Astrocyte (in vitro differentiated cells and primary cell): ENCODE data around the gene NIF3L1. TPM values are rescaled to one million over a fixed set of nuclear protein-coding genes. Genes with fewer than 3 reads are reported as not detected.

Experiments used
- DNase-seq: peaks from one replicate; pipeline ENCODE4 v3.0.0-alpha.2; 2010; ENCODE audit warnings: low read depth
- FAIRE-seq: peaks from 2 replicates; lab custom pipeline; 2011; peaks lifted over from hg19 to GRCh38; lab: Jason Lieb, UNC
- H2AFZ ChIP-seq: 2 replicates; pipeline ENCODE4 v1.6.0; 2012; ENCODE audit warnings: low read depth, low read length, inconsistent platforms
- H3K27ac ChIP-seq: 2 replicates; pipeline ENCODE4 v1.5.1; 2011; ENCODE audit warnings: low read depth, low read length, inconsistent platforms
- H3K27me3 ChIP-seq: 2 replicates; pipeline ENCODE4 v1.6.0; 2011; ENCODE audit warnings: low read length, inconsistent platforms; ENCODE audit not compliant: insufficient read depth
- H3K36me3 ChIP-seq: 2 replicates; pipeline ENCODE4 v1.5.1; 2011; ENCODE audit warnings: low read length, inconsistent platforms; ENCODE audit not compliant: insufficient read depth
- H3K4me1 ChIP-seq: 2 replicates; pipeline ENCODE4 v1.5.1; 2011; ENCODE audit warnings: low read length, inconsistent platforms; ENCODE audit not compliant: insufficient read depth
- H3K4me2 ChIP-seq: 2 replicates; pipeline ENCODE4 v1.6.0; 2012; ENCODE audit warnings: low read length, inconsistent platforms
- H3K4me3 ChIP-seq: 2 replicates; pipeline ENCODE4 v1.5.1; 2011; ENCODE audit warnings: low read depth, mild to moderate bottlenecking, low read length, inconsistent platforms; ENCODE audit not compliant: insufficient read depth
- H3K79me2 ChIP-seq: 2 replicates; pipeline ENCODE4 v1.6.0; 2012; ENCODE audit warnings: mild to moderate bottlenecking, low read length, inconsistent platforms; ENCODE audit not compliant: insufficient read depth
- H3K9ac ChIP-seq: 2 replicates; pipeline ENCODE4 v1.6.0; 2012; ENCODE audit warnings: mild to moderate bottlenecking, low read length, inconsistent platforms
- H3K9me3 ChIP-seq: 2 replicates; pipeline ENCODE4 v1.5.1; 2012; ENCODE audit warnings: low read depth, mild to moderate bottlenecking, low read length, inconsistent platforms; ENCODE audit not compliant: insufficient read depth
- H4K20me1 ChIP-seq: 2 replicates; pipeline ENCODE4 v1.6.0; 2012; ENCODE audit warnings: low read length, inconsistent platforms; ENCODE audit not compliant: insufficient read depth
- H3K27ac Mint-ChIP-seq: one replicate; pipeline ENCODE4 v1.8.0; 2021; ENCODE audit warnings: mild to moderate bottlenecking, mixed read lengths; ENCODE audit not compliant: unreplicated experiment
- H3K27me3 Mint-ChIP-seq: one replicate; pipeline ENCODE4 v1.8.0; 2021; ENCODE audit warnings: low read depth, mixed read lengths; ENCODE audit not compliant: unreplicated experiment
- H3K36me3 Mint-ChIP-seq: one replicate; pipeline ENCODE4 v1.8.0; 2021; ENCODE audit warnings: low read depth, mixed read lengths; ENCODE audit not compliant: unreplicated experiment
- H3K4me1 Mint-ChIP-seq: one replicate; pipeline ENCODE4 v1.8.0; 2021; ENCODE audit warnings: low read depth, mixed read lengths; ENCODE audit not compliant: unreplicated experiment
- H3K4me3 Mint-ChIP-seq: one replicate; pipeline ENCODE4 v1.8.0; 2021; ENCODE audit warnings: mild to moderate bottlenecking, moderate library complexity, mixed read lengths; ENCODE audit not compliant: unreplicated experiment
- H3K9me3 Mint-ChIP-seq: one replicate; pipeline ENCODE4 v1.8.0; 2021; ENCODE audit warnings: mild to moderate bottlenecking, mixed read lengths; ENCODE audit not compliant: unreplicated experiment
- EZH2 ChIP-seq: IDR thresholded peaks from 2 replicates; pipeline ENCODE4 v1.6.1; 2012; ENCODE audit warnings: mild to moderate bottlenecking, low read length, inconsistent platforms; ENCODE audit not compliant: insufficient read depth
- total RNA-seq: library from RNA; stranded (reverse); gene quantifications from 2 replicates; pipeline ENCODE4 v1.2.1, GENCODE V29; 2021
- TF ChIP-seq, protein P1 (sequence below): IDR thresholded peaks from 2 replicates; pipeline ENCODE4 v1.5.1; 2011; ENCODE audit warnings: low read depth, mild to moderate bottlenecking, inconsistent platforms, low read length, moderate library complexity; ENCODE audit not compliant: insufficient read depth

The NIF3L1 gene
- total RNA-seq, 1 donor from 2014 or later: 17.8 TPM

DNA sequence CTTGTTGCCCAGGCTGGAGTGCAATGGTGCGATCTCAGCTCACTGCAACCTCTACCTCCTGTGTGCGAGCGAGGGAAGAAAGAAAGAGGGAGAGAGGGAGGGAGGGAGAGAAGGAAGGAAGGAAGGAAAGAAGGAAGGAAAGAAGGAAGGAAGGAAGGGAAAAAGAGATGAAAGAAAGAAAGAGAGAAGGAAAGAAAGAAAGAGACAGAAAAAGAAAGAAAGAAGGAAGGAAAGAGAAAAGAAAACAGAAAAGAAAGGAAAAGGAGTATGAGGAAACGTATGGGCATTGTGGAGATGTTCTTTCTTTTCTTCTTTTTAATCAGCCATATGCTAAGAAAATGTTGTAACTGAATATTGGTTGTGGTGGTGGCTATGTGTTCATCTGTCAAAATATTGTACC, 41.2 kb upstream of the NIF3L1 start:
- Histone ChIP-seq H3K4me2 (no peak overlapping the region), H4K20me1 (peaks cover 27% of the 10 kb centered on the region), H3K9ac (no peak overlapping the region), H3K9me3 (no peaks in the 10 kb centered on the region), H3K79me2 (no peaks in the 10 kb centered on the region), H3K36me3 (peaks cover 23% of the 10 kb centered on the region), H3K27ac (no peak overlapping the region), H3K4me1 (no peaks in the 10 kb centered on the region), H3K4me3 (no peak overlapping the region), H2AFZ (no peak overlapping the region), H3K27me3 (no peaks in the 10 kb centered on the region)
- FAIRE-seq (no peak), DNase-seq (no peak)
- no peaks in the 10 kb centered on the region for H3K27me3 Mint-ChIP-seq
- no peaks in the 10 kb centered on the region for H3K4me1 Mint-ChIP-seq
- peaks cover 17% of the 10 kb centered on the region for H3K36me3 Mint-ChIP-seq
- peaks cover 1% of the 10 kb centered on the region for H3K9me3 Mint-ChIP-seq
- H3K4me3 Mint-ChIP-seq: no peak overlapping the region
- H3K27ac Mint-ChIP-seq: no peak overlapping the region
- TF ChIP-seq EZH2: no peak
- TF ChIP-seq, protein P1, sequence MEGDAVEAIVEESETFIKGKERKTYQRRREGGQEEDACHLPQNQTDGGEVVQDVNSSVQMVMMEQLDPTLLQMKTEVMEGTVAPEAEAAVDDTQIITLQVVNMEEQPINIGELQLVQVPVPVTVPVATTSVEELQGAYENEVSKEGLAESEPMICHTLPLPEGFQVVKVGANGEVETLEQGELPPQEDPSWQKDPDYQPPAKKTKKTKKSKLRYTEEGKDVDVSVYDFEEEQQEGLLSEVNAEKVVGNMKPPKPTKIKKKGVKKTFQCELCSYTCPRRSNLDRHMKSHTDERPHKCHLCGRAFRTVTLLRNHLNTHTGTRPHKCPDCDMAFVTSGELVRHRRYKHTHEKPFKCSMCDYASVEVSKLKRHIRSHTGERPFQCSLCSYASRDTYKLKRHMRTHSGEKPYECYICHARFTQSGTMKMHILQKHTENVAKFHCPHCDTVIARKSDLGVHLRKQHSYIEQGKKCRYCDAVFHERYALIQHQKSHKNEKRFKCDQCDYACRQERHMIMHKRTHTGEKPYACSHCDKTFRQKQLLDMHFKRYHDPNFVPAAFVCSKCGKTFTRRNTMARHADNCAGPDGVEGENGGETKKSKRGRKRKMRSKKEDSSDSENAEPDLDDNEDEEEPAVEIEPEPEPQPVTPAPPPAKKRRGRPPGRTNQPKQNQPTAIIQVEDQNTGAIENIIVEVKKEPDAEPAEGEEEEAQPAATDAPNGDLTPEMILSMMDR: no peak

DNA sequence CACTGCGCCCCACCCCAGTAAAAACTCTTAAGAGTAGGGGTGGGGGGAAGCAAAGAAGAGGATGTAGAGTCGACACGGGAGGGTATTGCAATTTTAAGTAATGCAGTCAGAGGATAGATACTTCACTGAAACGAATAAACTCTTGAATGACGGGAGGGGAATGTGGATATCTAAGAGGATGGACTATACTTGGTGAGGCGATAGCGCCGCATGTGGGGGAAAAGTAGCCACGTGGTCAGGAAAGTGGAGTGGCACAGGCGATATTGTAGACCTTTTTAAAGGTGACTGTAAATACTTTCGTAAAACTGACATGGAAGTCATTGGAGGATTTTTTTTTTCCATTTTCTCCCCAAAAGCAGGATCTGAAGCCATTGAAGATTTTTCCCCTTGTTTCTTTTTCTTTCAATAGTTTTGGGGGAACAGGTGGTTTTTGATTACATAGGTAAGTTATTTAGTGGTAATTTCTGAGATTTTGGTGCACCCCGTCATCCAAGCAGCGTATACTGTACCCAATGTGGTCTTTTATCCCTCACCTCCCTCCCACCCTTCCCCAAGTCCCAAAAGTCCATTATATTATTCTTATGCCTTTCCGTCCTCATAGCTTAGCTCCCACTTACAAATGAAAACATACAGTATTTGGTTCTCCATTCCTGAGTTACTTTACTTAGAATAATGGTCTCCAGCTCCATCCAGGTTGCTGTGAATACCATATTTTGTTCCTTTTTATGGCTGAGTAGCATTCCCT, 38.5 kb upstream of the NIF3L1 start:
- peaks cover 43% of the 10 kb centered on the region for H3K36me3 ChIP-seq
- H3K9me3 ChIP-seq: no peaks in the 10 kb centered on the region
- H3K36me3 Mint-ChIP-seq: peaks cover 15% of the 10 kb centered on the region
- DNase-seq: no peak
- no peaks in the 10 kb centered on the region for H3K4me1 Mint-ChIP-seq
- no peaks in the 10 kb centered on the region for H3K79me2 ChIP-seq
- H3K27ac ChIP-seq: no peak overlapping the region
- no peak for TF ChIP-seq EZH2
- TF ChIP-seq, protein P1: no peak
- peak overlapping the region; percentile 40 for H3K4me3 Mint-ChIP-seq
- no peaks in the 10 kb centered on the region for H3K4me1 ChIP-seq
- peaks cover 1% of the 10 kb centered on the region for H3K9me3 Mint-ChIP-seq
- H3K27ac Mint-ChIP-seq: peak overlapping the region; percentile 11
- no peak overlapping the region for H3K4me2 ChIP-seq
- no peaks in the 10 kb centered on the region for H3K27me3 ChIP-seq
- H2AFZ ChIP-seq: no peak overlapping the region
- H3K27me3 Mint-ChIP-seq: no peaks in the 10 kb centered on the region
- H3K4me3 ChIP-seq: no peak overlapping the region
- FAIRE-seq: no peak
- H3K9ac ChIP-seq: no peak overlapping the region
- peaks cover 45% of the 10 kb centered on the region for H4K20me1 ChIP-seq
